ENCODE data around the gene PAK5. TPM values are rescaled to one million over a fixed set of nuclear protein-coding genes. Genes with fewer than 3 reads are reported as not detected.
A peak's percentile ranks its signal among the peaks of the same experiment; 100 is the strongest.

The PAK5 gene
- total and polyA plus RNA-seq, 2 donors (not counting 1 experiment from before 2014, with no cell fraction given), result not detected

DNA sequence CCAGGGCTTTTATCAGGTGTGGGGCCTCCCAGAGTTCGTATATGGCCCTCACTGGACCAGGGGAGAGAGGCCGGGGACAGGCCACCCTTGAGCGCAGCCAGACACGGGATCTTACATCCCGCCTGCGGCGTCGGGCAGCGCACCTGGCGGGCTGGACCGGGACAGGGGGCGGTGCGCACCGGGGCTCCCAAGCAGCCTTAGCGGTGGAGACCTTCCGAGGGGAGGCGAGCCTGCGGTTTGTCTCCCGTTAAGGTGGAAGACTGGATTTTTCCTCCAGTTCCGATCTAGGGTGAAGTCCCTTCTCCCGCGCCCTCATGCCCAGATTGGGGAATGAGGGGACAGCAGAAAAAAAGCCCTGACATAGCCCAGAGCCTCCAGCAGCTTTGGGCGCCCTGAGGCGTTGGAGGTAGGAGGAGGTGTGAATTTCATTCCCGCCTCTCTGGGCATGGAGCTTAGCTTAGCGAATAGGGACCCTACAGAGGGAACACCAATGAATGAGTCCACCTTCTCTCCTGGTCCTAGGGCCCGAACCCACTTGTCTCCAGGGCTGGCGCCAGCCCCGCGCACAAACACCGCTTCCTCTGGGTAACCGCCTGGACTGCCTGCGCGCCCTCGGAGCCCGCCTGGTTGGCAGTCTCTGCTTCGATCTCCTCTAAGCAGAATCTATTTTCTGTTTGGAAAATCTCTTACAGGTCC is 331.2 kb downstream of the PAK5 start:
- DNase-seq (ENCODE audit: low read depth in 2 of 2), result no peak
- H3K27ac ChIP-seq (ENCODE audit: insufficient read depth, low read length), result no peak overlapping the region
- H3K4me3 ChIP-seq (replicated peaks in 1 of 4; ENCODE audit: control extremely low read depth in 1 of 4, insufficient read depth in 1 of 4, low read depth in 3 of 4, low read length in 4 of 4), result no peak overlapping the region
- H2AFZ ChIP-seq (ENCODE audit: low read length), result no peak overlapping the region
- H3K27me3 ChIP-seq (ENCODE audit: control insufficient read depth, insufficient read depth, low read length), result peaks cover 29% of the 10 kb centered on the region
- H3K79me2 ChIP-seq (ENCODE audit: control insufficient read depth, insufficient read depth, low read length), result no peaks in the 10 kb centered on the region
- peak; percentile 51 for TF ChIP-seq EZH2 (IDR thresholded peaks at IDR 0.05; ENCODE audit: low read length, missing control alignments)
- TF ChIP-seq, protein P1, sequence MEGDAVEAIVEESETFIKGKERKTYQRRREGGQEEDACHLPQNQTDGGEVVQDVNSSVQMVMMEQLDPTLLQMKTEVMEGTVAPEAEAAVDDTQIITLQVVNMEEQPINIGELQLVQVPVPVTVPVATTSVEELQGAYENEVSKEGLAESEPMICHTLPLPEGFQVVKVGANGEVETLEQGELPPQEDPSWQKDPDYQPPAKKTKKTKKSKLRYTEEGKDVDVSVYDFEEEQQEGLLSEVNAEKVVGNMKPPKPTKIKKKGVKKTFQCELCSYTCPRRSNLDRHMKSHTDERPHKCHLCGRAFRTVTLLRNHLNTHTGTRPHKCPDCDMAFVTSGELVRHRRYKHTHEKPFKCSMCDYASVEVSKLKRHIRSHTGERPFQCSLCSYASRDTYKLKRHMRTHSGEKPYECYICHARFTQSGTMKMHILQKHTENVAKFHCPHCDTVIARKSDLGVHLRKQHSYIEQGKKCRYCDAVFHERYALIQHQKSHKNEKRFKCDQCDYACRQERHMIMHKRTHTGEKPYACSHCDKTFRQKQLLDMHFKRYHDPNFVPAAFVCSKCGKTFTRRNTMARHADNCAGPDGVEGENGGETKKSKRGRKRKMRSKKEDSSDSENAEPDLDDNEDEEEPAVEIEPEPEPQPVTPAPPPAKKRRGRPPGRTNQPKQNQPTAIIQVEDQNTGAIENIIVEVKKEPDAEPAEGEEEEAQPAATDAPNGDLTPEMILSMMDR (conservative IDR thresholded peaks at IDR 0.05 in 1 of 2, IDR thresholded peaks at IDR 0.05 in 1 of 2; ENCODE audit: low read depth in 1 of 2, low read length in 2 of 2), result no peak
- H3K9me3 ChIP-seq (ENCODE audit: control insufficient read depth, insufficient read depth, low read depth, low read length), result no peaks in the 10 kb centered on the region
- no peaks in the 10 kb centered on the region for H3K4me1 ChIP-seq (ENCODE audit: control insufficient read depth, extremely low read depth, insufficient read depth, low read length)
- no peak overlapping the region for H3K9ac ChIP-seq (ENCODE audit: insufficient read depth, low read length)
- no peaks in the 10 kb centered on the region for H3K36me3 ChIP-seq (ENCODE audit: control insufficient read depth, insufficient read depth, low read length)
- H3K4me2 ChIP-seq (ENCODE audit: extremely low read depth, insufficient read depth, low read length), result peak overlapping the region; percentile 48
- no peaks in the 10 kb centered on the region for H4K20me1 ChIP-seq (ENCODE audit: control insufficient read depth, extremely low read depth, insufficient read depth, low read length)

- Histone ChIP-seq H2AFZ (ENCODE audit: low read length) (no peak overlapping the region), H3K4me1 (ENCODE audit: control insufficient read depth, extremely low read depth, insufficient read depth, low read length) (no peaks in the 10 kb centered on the region), H3K4me2 (ENCODE audit: extremely low read depth, insufficient read depth, low read length) (peak overlapping the region; percentile 27)
Observed at GRCh38 chr20:9506964-9507369, 331.9 kb downstream of the PAK5 start.

GRCh38 chr20:9506280-9506821 is 332.5 kb downstream of the PAK5 start:
- Histone ChIP-seq H3K79me2 (ENCODE audit: control insufficient read depth, insufficient read depth, low read length) (no peaks in the 10 kb centered on the region), H3K9ac (ENCODE audit: insufficient read depth, low read length) (no peak overlapping the region), H3K27me3 (ENCODE audit: control insufficient read depth, insufficient read depth, low read length) (peaks cover 29% of the 10 kb centered on the region), H3K4me2 (ENCODE audit: extremely low read depth, insufficient read depth, low read length) (peak overlapping the region; percentile 27), H4K20me1 (ENCODE audit: control insufficient read depth, extremely low read depth, insufficient read depth, low read length) (no peaks in the 10 kb centered on the region), H3K9me3 (ENCODE audit: control insufficient read depth, insufficient read depth, low read depth, low read length) (no peaks in the 10 kb centered on the region), H3K36me3 (ENCODE audit: control insufficient read depth, insufficient read depth, low read length) (no peaks in the 10 kb centered on the region), H3K27ac (ENCODE audit: insufficient read depth, low read length) (no peak overlapping the region), H3K4me1 (ENCODE audit: control insufficient read depth, extremely low read depth, insufficient read depth, low read length) (no peaks in the 10 kb centered on the region), H3K4me3 (replicated peaks in 1 of 4; ENCODE audit: control extremely low read depth in 1 of 4, insufficient read depth in 1 of 4, low read depth in 3 of 4, low read length in 4 of 4) (no peak overlapping the region), H2AFZ (ENCODE audit: low read length) (no peak overlapping the region)
- TF ChIP-seq EZH2 (IDR thresholded peaks at IDR 0.05; ENCODE audit: low read length, missing control alignments), result no peak
- TF ChIP-seq, protein P1 (conservative IDR thresholded peaks at IDR 0.05 in 1 of 2, IDR thresholded peaks at IDR 0.05 in 1 of 2; ENCODE audit: low read depth in 1 of 2, low read length in 2 of 2), result no peak
- no peak for DNase-seq (ENCODE audit: low read depth in 2 of 2)

More at GRCh38 chr20:9506964-9507369, 331.9 kb downstream of the PAK5 start:
- Histone ChIP-seq H4K20me1 (ENCODE audit: control insufficient read depth, extremely low read depth, insufficient read depth, low read length) (no peaks in the 10 kb centered on the region), H3K36me3 (ENCODE audit: control insufficient read depth, insufficient read depth, low read length) (no peaks in the 10 kb centered on the region), H3K79me2 (ENCODE audit: control insufficient read depth, insufficient read depth, low read length) (no peaks in the 10 kb centered on the region), H3K9ac (ENCODE audit: insufficient read depth, low read length) (no peak overlapping the region), H3K27me3 (ENCODE audit: control insufficient read depth, insufficient read depth, low read length) (peaks cover 29% of the 10 kb centered on the region), H3K4me3 (replicated peaks in 1 of 4; ENCODE audit: control extremely low read depth in 1 of 4, insufficient read depth in 1 of 4, low read depth in 3 of 4, low read length in 4 of 4) (no peak overlapping the region), H3K27ac (ENCODE audit: insufficient read depth, low read length) (no peak overlapping the region), H3K9me3 (ENCODE audit: control insufficient read depth, insufficient read depth, low read depth, low read length) (no peaks in the 10 kb centered on the region)
- DNase-seq (ENCODE audit: low read depth in 2 of 2), result no peak
- TF ChIP-seq EZH2 (IDR thresholded peaks at IDR 0.05; ENCODE audit: low read length, missing control alignments), result no peak
- TF ChIP-seq, protein P1 (conservative IDR thresholded peaks at IDR 0.05 in 1 of 2, IDR thresholded peaks at IDR 0.05 in 1 of 2; ENCODE audit: low read depth in 1 of 2, low read length in 2 of 2), result no peak
